ENCODE data around the gene TIMM50. TPM values are rescaled to one million over a fixed set of nuclear protein-coding genes. Genes with fewer than 3 reads are reported as not detected.
"Not testable (repeated sequence)": the region's sequence is repeated elsewhere in the genome, so short reads cannot be mapped to it uniquely, and the experiment has no call there.

TIMM50 gene
- total and polyA plus RNA-seq, 12 donors: 67.3 to 160 (median 79.9) TPM

- Histone ChIP-seq H3K4me1 (peaks cover 6 to 59% (median 36%) of the 10 kb centered on the region in 9 donors), H3K36me3 (peaks cover 0 to 38% (median 3%) of the 10 kb centered on the region in 9 donors), H3K27ac (peak overlapping the region in 6 of 10 donors; percentile 93 to 97 (median 95)), H3K9me3 (no peaks in the 10 kb centered on the region), H3K4me3 (peak overlapping the region in 9 of 10 donors; percentile 72 to 95 (median 84)), H3K27me3 (no peaks in the 10 kb centered on the region)
- intact Hi-C loops (cut with DNase I): loop anchor here in 3 of 10 donors (5.0 to 10.0 kb wide), 3 partner anchors 36 to 104 kb away; partner anchors contain the start of genes EID2B (in 2 of the 3), SAMD4B (in 1 of the 3) and TIMM50 (in 1 of the 3)
- ATAC-seq (no peak), DNase-seq (no peak)
- no peak for TF ChIP-seq CTCF (IDR thresholded peaks at IDR 0.05)
- WGBS, 2 donors: 87 to 89% methylated on average over 16 of the region's 16 CpGs
These were observed 34.1 kb upstream of the TIMM50 start for GRCh38 chr19:39446365-39447084.

GRCh38 chr19:39448271-39448670 is 32.4 kb upstream of the TIMM50 start:
- peaks cover 0 to 56% (median 5%) of the 10 kb centered on the region in 9 donors for H3K36me3 ChIP-seq
- intact Hi-C loops (cut with DNase I): loop anchor here in 3 of 10 donors (5.0 to 10.0 kb wide), 3 partner anchors 34 to 106 kb away; partner anchors contain the start of genes EID2B (in 2 of the 3), SAMD4B (in 1 of the 3) and TIMM50 (in 1 of the 3)
- ATAC-seq: no peak
- no peak for DNase-seq
- WGBS, 2 donors: 59 to 76% methylated on average over 3 of the region's 3 CpGs
- TF ChIP-seq CTCF (IDR thresholded peaks at IDR 0.05): no peak
- H3K27me3 ChIP-seq: no peaks in the 10 kb centered on the region
- H3K27ac ChIP-seq: no peak overlapping the region
- no peaks in the 10 kb centered on the region for H3K9me3 ChIP-seq
- peaks cover 6 to 68% (median 36%) of the 10 kb centered on the region in 9 donors for H3K4me1 ChIP-seq
- H3K4me3 ChIP-seq: no peak overlapping the region

- Histone ChIP-seq H3K4me3 (no peak overlapping the region), H3K36me3 (peaks cover 0 to 66% (median 14%) of the 10 kb centered on the region in 9 donors), H3K4me1 (peaks cover 6 to 62% (median 35%) of the 10 kb centered on the region in 9 donors), H3K27ac (no peak overlapping the region), H3K9me3 (no peaks in the 10 kb centered on the region), H3K27me3 (no peaks in the 10 kb centered on the region)
- TF ChIP-seq CTCF (IDR thresholded peaks at IDR 0.05): no peak
- DNase-seq (no peak), ATAC-seq (no peak)
- intact Hi-C loops (cut with DNase I): loop anchor here in 3 of 10 donors (5.0 to 10.0 kb wide), 3 partner anchors 33 to 107 kb away; partner anchors contain the start of genes EID2B (in 2 of the 3), SAMD4B (in 1 of the 3) and TIMM50 (in 1 of the 3)
- 63 to 67% methylated on average over 8 of the region's 8 CpGs for WGBS, 2 donors
These were observed 31.4 kb upstream of the TIMM50 start for GRCh38 chr19:39449116-39449797.

GRCh38 chr19:39451257-39451656 is 29.4 kb upstream of the TIMM50 start:
- 93 to 97% methylated on average over 8 of the region's 8 CpGs for WGBS, 2 donors
- H3K27ac ChIP-seq; intact Hi-C loops (cut with DNase I); H3K27me3 ChIP-seq; H3K4me3 ChIP-seq; DNase-seq; H3K9me3 ChIP-seq; ATAC-seq: not testable (repeated sequence)
- peaks cover 0 to 85% (median 21%) of the 10 kb centered on the region in 9 donors for H3K36me3 ChIP-seq
- peaks cover 6 to 55% (median 28%) of the 10 kb centered on the region in 9 donors for H3K4me1 ChIP-seq

All from heart right ventricle (tissue), 16 donors.